Stimulated activated CD4-positive, alpha-beta T cell treated with anti-CD3 and anti-CD28 coated beads, Interleukin-12 subunit alpha, Interleukin-12 subunit beta, amount 100 ng/mL, for 48 hours (primary cell): ENCODE data around the gene PCNX4.

Experiments used
- DNase-seq, 3 donors: peaks; one replicate each; pipeline ENCODE4 v3.0.0-alpha.2; 2020; ENCODE audit warnings: low read depth in 2 of 3, low spot score in 1 of 3

The PCNX4 gene

GRCh38 chr14:60171690-60172089, 80.0 kb downstream of the PCNX4 start:
- DNase-seq: no peak

- no peak for DNase-seq
Observed at GRCh38 chr14:60174352-60175254, 82.9 kb downstream of the PCNX4 start.

- no peak for DNase-seq
Observed at GRCh38 chr14:60175255-60175902, 83.7 kb downstream of the PCNX4 start.

- DNase-seq: no peak
Observed at GRCh38 chr14:60178164-60178563, 86.4 kb downstream of the PCNX4 start.

GRCh38 chr14:60178820-60179219, 87.1 kb downstream of the PCNX4 start:
- no peak for DNase-seq

GRCh38 chr14:60179431-60179869, 87.7 kb downstream of the PCNX4 start:
- no peak for DNase-seq

- DNase-seq: no peak
Observed at GRCh38 chr14:60183138-60183537, 91.4 kb downstream of the PCNX4 start.

- DNase-seq: no peak
Observed at GRCh38 chr14:60183741-60184140, 92.0 kb downstream of the PCNX4 start.

- peak in 1 of 3 donors; percentile 51 for DNase-seq
Observed at GRCh38 chr14:60184146-60184904, 92.6 kb downstream of the PCNX4 start.

GRCh38 chr14:60184905-60185555, 93.3 kb downstream of the PCNX4 start:
- no peak for DNase-seq

- DNase-seq: no peak
Observed at GRCh38 chr14:60188115-60188514, 96.4 kb downstream of the PCNX4 start.

- no peak for DNase-seq
Observed at GRCh38 chr14:60188696-60189095, 97.0 kb downstream of the PCNX4 start.

- DNase-seq: no peak
Observed at GRCh38 chr14:60189923-60190840, 98.5 kb downstream of the PCNX4 start.

GRCh38 chr14:60195179-60195810, 103.6 kb downstream of the PCNX4 start:
- no peak for DNase-seq

- no peak for DNase-seq
Observed at GRCh38 chr14:60196291-60196690, 104.6 kb downstream of the PCNX4 start.

- DNase-seq: no peak
Observed at GRCh38 chr14:60197629-60198303, 106.0 kb downstream of the PCNX4 start.

- DNase-seq: no peak
Observed at GRCh38 chr14:60199321-60199720, 107.6 kb downstream of the PCNX4 start.

- no peak for DNase-seq
Observed at GRCh38 chr14:60204104-60204842, 112.5 kb downstream of the PCNX4 start.
